Measurements from ENCODE around the gene ADCK1. TPM values are rescaled to one million over a fixed set of nuclear protein-coding genes. Genes with fewer than 3 reads are reported as not detected.

The ADCK1 gene
- total RNA-seq, 1 experiment from 2014 or later: 8.3 TPM

GRCh38 chr14:77868552-77869285 lies 68.8 kb downstream of the ADCK1 start:
- CTCF ChIA-PET: no interaction called here
- no peaks in the 10 kb centered on the region for H3K27me3 ChIP-seq (replicated peaks; ENCODE audit: insufficient read depth, low read depth, low read length, poor library complexity)
- DNase-seq (ENCODE audit: low spot score): no peak
- intact Hi-C loops (cut with micrococcal nuclease; ENCODE audit: unreplicated experiment): no loop called here
- POLR2A ChIA-PET (ENCODE audit: low non-redundant PET): no interaction called here
- no TSS peak for BruUV-seq (replicated peaks)
- H3K27ac ChIP-seq (ENCODE audit: low read depth, low read length, poor library complexity, severe bottlenecking): no peak overlapping the region
- H3K36me3 ChIP-seq (ENCODE audit: insufficient read depth, low read length, poor library complexity, severe bottlenecking): no peaks in the 10 kb centered on the region
- H3K4me3 ChIP-seq (ENCODE audit: low read depth, low read length, poor library complexity, severe bottlenecking): no peak overlapping the region
- H3K9me3 ChIP-seq (ENCODE audit: low read depth, low read length, poor library complexity, severe bottlenecking): no peaks in the 10 kb centered on the region
- TF ChIP-seq CTCF (conservative IDR thresholded peaks at IDR 0.05; ENCODE audit: low read depth, low read length) (no peak), EZH2 (IDR thresholded peaks at IDR 0.05; ENCODE audit: borderline replicate concordance, low read depth, low read length, poor library complexity, severe bottlenecking) (no peak)
- H3K4me1 ChIP-seq (ENCODE audit: insufficient read depth, low read length, poor library complexity, severe bottlenecking): no peaks in the 10 kb centered on the region

DNA sequence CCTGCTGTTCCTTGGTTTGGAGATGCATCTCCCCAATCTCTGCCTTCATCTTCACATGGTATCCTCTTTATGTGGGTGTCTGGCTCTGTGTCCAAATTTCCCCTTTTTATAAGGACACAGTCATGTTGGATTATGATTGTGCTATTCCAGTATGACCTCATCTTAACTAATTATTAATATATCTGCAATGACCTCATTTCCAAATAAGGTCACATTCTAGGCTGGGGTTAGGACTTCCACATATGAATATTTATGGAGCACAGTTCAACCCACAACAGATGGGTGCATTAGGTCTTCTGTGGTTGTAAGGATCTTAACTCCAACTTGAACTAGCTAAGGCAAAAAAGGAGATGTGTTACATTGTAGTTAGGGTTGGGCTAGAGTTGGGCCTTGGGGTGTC lies 69.4 kb downstream of the ADCK1 start:
- Histone ChIP-seq H3K36me3 (ENCODE audit: insufficient read depth, low read length, poor library complexity, severe bottlenecking) (no peaks in the 10 kb centered on the region), H3K4me1 (ENCODE audit: insufficient read depth, low read length, poor library complexity, severe bottlenecking) (no peaks in the 10 kb centered on the region), H3K9me3 (ENCODE audit: low read depth, low read length, poor library complexity, severe bottlenecking) (no peaks in the 10 kb centered on the region), H3K27ac (ENCODE audit: low read depth, low read length, poor library complexity, severe bottlenecking) (no peak overlapping the region), H3K4me3 (ENCODE audit: low read depth, low read length, poor library complexity, severe bottlenecking) (no peak overlapping the region), H3K27me3 (replicated peaks; ENCODE audit: insufficient read depth, low read depth, low read length, poor library complexity) (no peaks in the 10 kb centered on the region)
- TF ChIP-seq CTCF (conservative IDR thresholded peaks at IDR 0.05; ENCODE audit: low read depth, low read length): no peak
- no peak for TF ChIP-seq EZH2 (IDR thresholded peaks at IDR 0.05; ENCODE audit: borderline replicate concordance, low read depth, low read length, poor library complexity, severe bottlenecking)
- intact Hi-C loops (cut with micrococcal nuclease; ENCODE audit: unreplicated experiment): no loop called here
- no peak for DNase-seq (ENCODE audit: low spot score)
- POLR2A ChIA-PET (ENCODE audit: low non-redundant PET): no interaction called here
- CTCF ChIA-PET: no interaction called here
- no TSS peak for BruUV-seq (replicated peaks)

GRCh38 chr14:77870646-77871045 lies 70.7 kb downstream of the ADCK1 start:
- intact Hi-C loops (cut with micrococcal nuclease; ENCODE audit: unreplicated experiment): no loop called here

More at GRCh38 chr14:77870646-77871045, 70.7 kb downstream of the ADCK1 start:
- CTCF ChIA-PET: interaction anchor here (0.7 kb wide), 1 partner anchor 9 kb away, joined by 3 read pairs; no protein-coding TSS in a partner anchor
- H3K9me3 ChIP-seq (ENCODE audit: low read depth, low read length, poor library complexity, severe bottlenecking): no peaks in the 10 kb centered on the region
- TF ChIP-seq CTCF (conservative IDR thresholded peaks at IDR 0.05; ENCODE audit: low read depth, low read length) (no peak), EZH2 (IDR thresholded peaks at IDR 0.05; ENCODE audit: borderline replicate concordance, low read depth, low read length, poor library complexity, severe bottlenecking) (no peak)
- no peak overlapping the region for H3K27ac ChIP-seq (ENCODE audit: low read depth, low read length, poor library complexity, severe bottlenecking)
- no peaks in the 10 kb centered on the region for H3K4me1 ChIP-seq (ENCODE audit: insufficient read depth, low read length, poor library complexity, severe bottlenecking)
- H3K27me3 ChIP-seq (replicated peaks; ENCODE audit: insufficient read depth, low read depth, low read length, poor library complexity): no peaks in the 10 kb centered on the region
- H3K36me3 ChIP-seq (ENCODE audit: insufficient read depth, low read length, poor library complexity, severe bottlenecking): no peaks in the 10 kb centered on the region
- POLR2A ChIA-PET (ENCODE audit: low non-redundant PET): no interaction called here
- BruUV-seq (replicated peaks): no TSS peak
- DNase-seq (ENCODE audit: low spot score): no peak
- no peak overlapping the region for H3K4me3 ChIP-seq (ENCODE audit: low read depth, low read length, poor library complexity, severe bottlenecking)

Measured in A673 (cell line).